Calu3 (cell line): ENCODE results near the gene UBASH3B. TPM values are rescaled to one million over a fixed set of nuclear protein-coding genes. Genes with fewer than 3 reads are reported as not detected.
"Not testable (repeated sequence)": the region's sequence is repeated elsewhere in the genome, so short reads cannot be mapped to it uniquely, and the experiment has no call there.

Source experiments
- BruUV-seq: library from RNA; stranded (reverse); fragments of 400-500 nt; replicated peaks from 2 replicates; lab custom pipeline; 2021; lab: Mats Ljungman, UMichigan
- CTCF ChIA-PET: fragments of 300-600 bp; sonication (Branson Sonifier 250); formaldehyde crosslinking; loops from one replicate; lab custom pipeline; 2022; ENCODE audit warnings: antibody characterized with exemption; lab: Charles Lee
- DNase-seq: peaks from one replicate; pipeline ENCODE4 v3.0.0; 2022
- H3K27ac Mint-ChIP-seq: one replicate; pipeline ENCODE4 v1.8.0; 2022; ENCODE audit warnings: mixed read lengths; ENCODE audit not compliant: unreplicated experiment
- H3K27me3 Mint-ChIP-seq: one replicate; pipeline ENCODE4 v1.8.0; 2022; ENCODE audit warnings: mixed read lengths; ENCODE audit not compliant: unreplicated experiment
- H3K36me3 Mint-ChIP-seq: one replicate; pipeline ENCODE4 v1.8.0; 2022; ENCODE audit warnings: mild to moderate bottlenecking, moderate library complexity, mixed read lengths; ENCODE audit not compliant: insufficient read depth, unreplicated experiment
- H3K4me1 Mint-ChIP-seq: one replicate; pipeline ENCODE4 v1.8.0; 2022; ENCODE audit warnings: mild to moderate bottlenecking, low read depth, mixed read lengths; ENCODE audit not compliant: unreplicated experiment
- H3K4me3 Mint-ChIP-seq: one replicate; pipeline ENCODE4 v1.8.0; 2022; ENCODE audit warnings: mild to moderate bottlenecking, low read depth, moderate library complexity, mixed read lengths; ENCODE audit not compliant: unreplicated experiment
- H3K9me3 Mint-ChIP-seq: one replicate; pipeline ENCODE4 v1.8.0; 2022; ENCODE audit warnings: low read depth, mixed read lengths; ENCODE audit not compliant: unreplicated experiment
- intact Hi-C: fragments of 100-400 bp; cut with micrococcal nuclease; formaldehyde crosslinking; loops from one replicate; pipeline ENCODE4 v1.10.0; 2022; ENCODE audit not compliant: unreplicated experiment
- total RNA-seq: library from RNA; stranded (reverse); gene quantifications from 2 replicates; pipeline ENCODE4 v1.2.3, GENCODE V29; 2022
- TF ChIP-seq, protein P1 (sequence below): fragments of 200-600 bp; IDR thresholded peaks from one replicate; pipeline ENCODE4 v1.8.0; 2022; ENCODE audit warnings: antibody characterized with exemption; ENCODE audit not compliant: unreplicated experiment

Gene UBASH3B
- total RNA-seq, 1 experiment from 2014 or later = 74.9 TPM

DNA sequence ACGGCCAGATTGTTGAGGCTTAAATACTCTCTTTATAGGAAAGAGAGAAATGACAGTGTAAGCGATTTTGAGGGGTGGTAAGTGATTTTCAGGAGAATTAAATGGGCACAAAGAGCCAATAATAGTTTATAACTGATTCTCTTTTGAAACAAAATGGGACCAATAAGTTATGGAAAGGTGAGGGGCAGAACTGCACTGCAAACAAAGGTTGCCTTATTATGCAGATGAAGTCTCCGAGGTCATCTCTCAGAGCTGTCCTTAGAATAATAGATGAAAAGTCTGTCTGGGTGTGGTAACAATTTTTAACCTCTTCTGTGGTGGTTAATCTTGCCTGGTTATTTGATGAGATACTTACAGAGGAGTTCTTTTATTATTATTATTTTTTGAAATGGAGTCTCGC lies 168.0 kb downstream of the UBASH3B start:
- H3K9me3 Mint-ChIP-seq = peaks cover 12% of the 10 kb centered on the region

DNA sequence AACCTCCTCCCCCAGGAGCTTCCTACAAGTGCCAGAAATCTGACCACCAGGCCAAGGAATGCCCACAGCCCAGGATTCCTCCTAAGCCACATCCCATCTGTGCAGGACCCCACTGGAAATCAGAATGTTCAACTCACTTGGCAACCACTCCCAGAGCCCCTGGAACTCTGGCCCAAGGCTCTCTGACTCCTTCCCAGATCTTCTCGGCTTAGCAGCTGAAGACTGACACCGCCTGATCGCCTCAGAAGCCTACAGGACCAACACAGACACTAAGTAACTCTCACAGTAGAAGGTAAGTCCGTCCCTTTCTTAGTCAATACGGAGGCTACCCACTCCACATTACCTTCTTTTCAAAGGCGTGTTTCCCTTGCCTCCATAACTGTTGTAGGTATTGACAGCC lies 173.8 kb downstream of the UBASH3B start:
- DNase-seq, H3K27ac Mint-ChIP-seq, intact Hi-C loops, CTCF ChIA-PET, H3K36me3 Mint-ChIP-seq, H3K4me3 Mint-ChIP-seq, H3K9me3 Mint-ChIP-seq, BruUV-seq, H3K27me3 Mint-ChIP-seq: not testable (repeated sequence)
- H3K4me1 Mint-ChIP-seq = peaks cover 22% of the 10 kb centered on the region

More for the DNA sequence above, 168.0 kb downstream of the UBASH3B start:
- CTCF ChIA-PET = no interaction called here
- BruUV-seq = no TSS peak
- Mint-ChIP-seq H3K27me3 (no peaks in the 10 kb centered on the region), H3K4me3 (no peak overlapping the region), H3K27ac (no peak overlapping the region), H3K4me1 (no peaks in the 10 kb centered on the region), H3K36me3 (no peaks in the 10 kb centered on the region)
- no peak for DNase-seq
- intact Hi-C loops = no loop called here
- TF ChIP-seq, protein P1, sequence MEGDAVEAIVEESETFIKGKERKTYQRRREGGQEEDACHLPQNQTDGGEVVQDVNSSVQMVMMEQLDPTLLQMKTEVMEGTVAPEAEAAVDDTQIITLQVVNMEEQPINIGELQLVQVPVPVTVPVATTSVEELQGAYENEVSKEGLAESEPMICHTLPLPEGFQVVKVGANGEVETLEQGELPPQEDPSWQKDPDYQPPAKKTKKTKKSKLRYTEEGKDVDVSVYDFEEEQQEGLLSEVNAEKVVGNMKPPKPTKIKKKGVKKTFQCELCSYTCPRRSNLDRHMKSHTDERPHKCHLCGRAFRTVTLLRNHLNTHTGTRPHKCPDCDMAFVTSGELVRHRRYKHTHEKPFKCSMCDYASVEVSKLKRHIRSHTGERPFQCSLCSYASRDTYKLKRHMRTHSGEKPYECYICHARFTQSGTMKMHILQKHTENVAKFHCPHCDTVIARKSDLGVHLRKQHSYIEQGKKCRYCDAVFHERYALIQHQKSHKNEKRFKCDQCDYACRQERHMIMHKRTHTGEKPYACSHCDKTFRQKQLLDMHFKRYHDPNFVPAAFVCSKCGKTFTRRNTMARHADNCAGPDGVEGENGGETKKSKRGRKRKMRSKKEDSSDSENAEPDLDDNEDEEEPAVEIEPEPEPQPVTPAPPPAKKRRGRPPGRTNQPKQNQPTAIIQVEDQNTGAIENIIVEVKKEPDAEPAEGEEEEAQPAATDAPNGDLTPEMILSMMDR = no peak

DNA sequence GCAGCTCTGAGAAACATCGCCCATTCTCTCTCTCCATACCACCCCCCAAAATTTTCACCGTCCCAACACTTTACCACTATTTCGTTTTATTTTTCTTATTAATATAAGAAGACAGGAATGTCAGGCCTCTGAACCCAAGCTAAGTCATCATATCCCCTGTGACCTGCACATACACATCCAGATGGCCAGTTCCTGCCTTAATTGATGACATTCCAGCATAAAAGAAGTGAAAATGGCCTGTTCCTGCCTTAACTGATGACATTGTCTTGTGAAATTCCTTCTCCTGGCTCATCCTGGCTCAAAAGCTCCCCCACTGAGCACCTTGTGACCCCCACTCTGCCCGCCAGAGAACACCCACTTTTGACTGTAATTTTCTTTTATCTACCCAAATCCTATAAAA lies 176.8 kb downstream of the UBASH3B start:
- H3K36me3 Mint-ChIP-seq, BruUV-seq, H3K9me3 Mint-ChIP-seq, H3K27ac Mint-ChIP-seq, DNase-seq, H3K4me3 Mint-ChIP-seq, CTCF ChIA-PET, H3K27me3 Mint-ChIP-seq, intact Hi-C loops: not testable (repeated sequence)
- peaks cover 22% of the 10 kb centered on the region for H3K4me1 Mint-ChIP-seq

DNA sequence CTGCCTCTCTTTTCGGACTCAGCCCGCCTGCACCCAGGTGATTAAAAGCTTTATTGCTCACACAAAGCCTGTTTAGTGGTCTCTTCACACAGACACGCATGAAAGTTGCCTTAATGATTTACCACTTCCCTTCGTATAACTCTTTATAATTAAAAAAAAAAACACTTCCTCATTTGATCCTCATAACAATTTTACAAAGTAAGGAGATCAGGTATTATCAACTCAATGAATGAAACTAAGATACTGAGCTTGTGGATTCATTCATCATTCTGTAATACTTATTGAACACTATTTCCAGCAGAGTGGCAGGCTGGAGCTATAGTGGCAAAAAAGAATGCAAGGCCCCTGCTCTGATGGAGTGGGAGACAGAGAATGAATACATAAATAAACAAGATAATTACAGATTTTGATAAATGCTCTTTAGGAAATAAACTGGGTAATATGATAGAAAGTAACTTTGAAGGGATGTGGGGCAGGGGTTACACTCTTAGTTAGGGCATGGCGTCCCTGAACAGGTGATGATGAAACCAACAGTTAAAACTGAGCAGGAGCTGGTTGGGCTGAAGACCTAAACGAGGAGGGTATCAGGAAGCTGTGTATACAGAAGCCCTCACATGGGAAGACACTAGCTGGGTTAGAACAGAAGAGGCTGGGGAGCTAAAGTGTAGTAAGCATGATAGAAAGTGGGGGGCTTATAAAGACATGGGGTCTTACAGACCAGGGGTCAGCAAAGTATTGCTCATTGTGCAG lies 177.4 kb downstream of the UBASH3B start:
- peaks cover 4% of the 10 kb centered on the region for H3K36me3 Mint-ChIP-seq
- no peak overlapping the region for H3K4me3 Mint-ChIP-seq
- TF ChIP-seq, protein P1 = no peak
- BruUV-seq = no TSS peak
- no peaks in the 10 kb centered on the region for H3K27me3 Mint-ChIP-seq
- intact Hi-C loops = no loop called here
- peaks cover 22% of the 10 kb centered on the region for H3K4me1 Mint-ChIP-seq
- H3K27ac Mint-ChIP-seq = no peak overlapping the region
- no peak for DNase-seq
- peaks cover 3% of the 10 kb centered on the region for H3K9me3 Mint-ChIP-seq
- CTCF ChIA-PET = no interaction called here

DNA sequence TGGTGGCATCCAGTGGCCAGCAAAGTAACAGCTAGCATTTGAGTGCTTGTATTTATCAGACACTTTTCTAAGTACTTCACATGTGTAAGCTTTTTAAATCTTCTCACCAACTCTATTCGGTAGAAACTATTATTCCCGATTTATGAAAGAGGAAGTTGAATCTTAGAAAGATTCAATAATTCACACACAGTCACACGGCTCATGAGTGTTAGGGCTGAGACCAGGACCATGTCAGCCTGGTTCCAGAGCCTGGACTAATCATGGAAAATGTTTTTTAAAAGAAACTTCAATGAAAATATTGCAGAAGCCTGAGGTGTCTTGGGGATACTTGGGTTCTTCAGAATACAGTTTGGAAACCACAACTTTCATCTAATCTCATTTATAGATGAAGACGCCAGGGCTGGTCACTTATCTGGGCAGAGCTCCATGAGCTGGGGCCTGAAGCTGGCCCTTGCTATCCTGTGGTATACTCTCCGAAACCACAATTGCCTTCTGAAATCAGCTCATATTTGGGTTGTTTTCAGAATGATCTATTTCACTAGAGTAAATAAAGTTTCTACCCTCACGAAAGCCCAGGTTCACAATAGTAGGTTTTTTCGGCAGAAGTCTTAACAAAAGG lies 178.4 kb downstream of the UBASH3B start:
- BruUV-seq = no TSS peak
- Mint-ChIP-seq H3K4me1 (peaks cover 22% of the 10 kb centered on the region), H3K9me3 (peaks cover 3% of the 10 kb centered on the region), H3K36me3 (peaks cover 4% of the 10 kb centered on the region), H3K4me3 (no peak overlapping the region), H3K27me3 (no peaks in the 10 kb centered on the region), H3K27ac (no peak overlapping the region)
- intact Hi-C loops = no loop called here
- CTCF ChIA-PET = no interaction called here
- TF ChIP-seq, protein P1 = no peak
- DNase-seq = no peak
